Lung (tissue), 12 donors: ENCODE measurements around the gene DRAM1. TPM values are rescaled to one million over a fixed set of nuclear protein-coding genes. Genes with fewer than 3 reads are reported as not detected.

Experiments
- ATAC-seq: fragments of 200-7000 bp; cut with Tn5 transposase; one replicate; pipeline ENCODE4 v1.9.1; 2020; ENCODE audit warnings: moderate number of reproducible peaks; ENCODE audit not compliant: insufficient read depth, low FRiP score
- DNase-seq, 3 donors: peaks; one replicate each; pipeline ENCODE4 v3.0.0-alpha.2; 2013 to 2017
- H3K27ac ChIP-seq, 2 donors: one replicate each; pipeline ENCODE4 v1.5.1; 2013; ENCODE audit warnings: mild to moderate bottlenecking in 2 of 2, moderate library complexity in 2 of 2, control low read depth in 1 of 2, inconsistent platforms in 1 of 2, low read depth in 1 of 2, low read length in 1 of 2
- H3K27me3 ChIP-seq, 3 donors: one replicate each; pipeline ENCODE4 v1.5.1; 2013; ENCODE audit warnings: low read length in 2 of 3; ENCODE audit not compliant: control insufficient read depth in 3 of 3, insufficient read depth in 3 of 3
- H3K36me3 ChIP-seq, 4 donors: one replicate each; pipeline ENCODE4 v1.5.1; 2013; ENCODE audit warnings: low read length in 4 of 4, mild to moderate bottlenecking in 1 of 4, moderate library complexity in 1 of 4; ENCODE audit not compliant: control insufficient read depth in 4 of 4, insufficient read depth in 4 of 4
- H3K4me1 ChIP-seq, 5 donors: one replicate each; pipeline ENCODE4 v1.5.1; 2013; ENCODE audit warnings: low read length in 5 of 5, mild to moderate bottlenecking in 2 of 5, moderate library complexity in 1 of 5; ENCODE audit not compliant: control insufficient read depth in 5 of 5, insufficient read depth in 5 of 5
- H3K4me3 ChIP-seq: one replicate; pipeline ENCODE4 v1.5.1; 2013; ENCODE audit warnings: mild to moderate bottlenecking, control low read depth, moderate library complexity
- H3K9ac ChIP-seq, 2 donors: one replicate each; pipeline ENCODE4 v1.5.1; 2013; ENCODE audit warnings: low read length in 2 of 2, control low read depth in 1 of 2; ENCODE audit not compliant: insufficient read depth in 1 of 2
- H3K9me3 ChIP-seq, 4 donors: one replicate each; pipeline ENCODE4 v1.5.1; 2013; ENCODE audit warnings: low read length in 3 of 4, mild to moderate bottlenecking in 1 of 4, moderate library complexity in 1 of 4; ENCODE audit not compliant: control insufficient read depth in 4 of 4, insufficient read depth in 3 of 4
- WGBS, 2 donors: extraction: QIAGEN DNeasy Blood & Tissue Kit; methylation state at CpG; one replicate each; pipeline ENCODE4 v1.1.7; 2013; 5-methylcytosine and 5-hydroxymethylcytosine counted together
- polyA plus RNA-seq, 2 donors: library from polyadenylated mRNA; stranded (reverse); fragments of 200-250 nt; gene quantifications; one replicate each; pipeline ENCODE4 v1.2.1, GENCODE V29; 2013
- total RNA-seq, 2 donors: library from RNA; depleted of rRNA in 1 of 2; stranded (reverse); fragments of >200 nt in 1 of 2; gene quantifications; one replicate each; pipeline ENCODE4 v1.2.1, GENCODE V29; 2014 to 2021
- TF ChIP-seq, protein P1 (sequence below): IDR thresholded peaks from 2 replicates; pipeline ENCODE4 v1.5.1; 2012; ENCODE audit warnings: mild to moderate bottlenecking; ENCODE audit errors: control extremely low read depth, extremely low read depth
- donor health status: control.
- donor health status: control.
- donor health status: Bipolar disorder and iron deficiency.
- donor health status: healthy.
- donor health status: DM: yes; HTN: yes; CAD: no.

The DRAM1 gene
- total and polyA plus RNA-seq, 4 donors = 64.5 to 95.2 (median 74.7) TPM

- Histone ChIP-seq H3K9ac (peak overlapping the region; percentile 49 to 54), H3K27ac (peak overlapping the region; percentile 88 to 94), H3K4me1 (peaks cover 0 to 10% (median 6%) of the 10 kb centered on the region in 5 donors), H3K27me3 (no peaks in the 10 kb centered on the region), H3K9me3 (no peaks in the 10 kb centered on the region), H3K36me3 (no peaks in the 10 kb centered on the region), H3K4me3 (peak overlapping the region; percentile 99)
- WGBS, 2 donors = 4 to 5% methylated on average over 11 of the region's 11 CpGs
- ATAC-seq = no peak
- DNase-seq = peak in 2 of 3 donors; percentile 41 to 54
- TF ChIP-seq, protein P1, sequence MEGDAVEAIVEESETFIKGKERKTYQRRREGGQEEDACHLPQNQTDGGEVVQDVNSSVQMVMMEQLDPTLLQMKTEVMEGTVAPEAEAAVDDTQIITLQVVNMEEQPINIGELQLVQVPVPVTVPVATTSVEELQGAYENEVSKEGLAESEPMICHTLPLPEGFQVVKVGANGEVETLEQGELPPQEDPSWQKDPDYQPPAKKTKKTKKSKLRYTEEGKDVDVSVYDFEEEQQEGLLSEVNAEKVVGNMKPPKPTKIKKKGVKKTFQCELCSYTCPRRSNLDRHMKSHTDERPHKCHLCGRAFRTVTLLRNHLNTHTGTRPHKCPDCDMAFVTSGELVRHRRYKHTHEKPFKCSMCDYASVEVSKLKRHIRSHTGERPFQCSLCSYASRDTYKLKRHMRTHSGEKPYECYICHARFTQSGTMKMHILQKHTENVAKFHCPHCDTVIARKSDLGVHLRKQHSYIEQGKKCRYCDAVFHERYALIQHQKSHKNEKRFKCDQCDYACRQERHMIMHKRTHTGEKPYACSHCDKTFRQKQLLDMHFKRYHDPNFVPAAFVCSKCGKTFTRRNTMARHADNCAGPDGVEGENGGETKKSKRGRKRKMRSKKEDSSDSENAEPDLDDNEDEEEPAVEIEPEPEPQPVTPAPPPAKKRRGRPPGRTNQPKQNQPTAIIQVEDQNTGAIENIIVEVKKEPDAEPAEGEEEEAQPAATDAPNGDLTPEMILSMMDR = no peak
Measured at GRCh38 chr12:101829639-101830366, 47.6 kb upstream of the DRAM1 start.

DNA sequence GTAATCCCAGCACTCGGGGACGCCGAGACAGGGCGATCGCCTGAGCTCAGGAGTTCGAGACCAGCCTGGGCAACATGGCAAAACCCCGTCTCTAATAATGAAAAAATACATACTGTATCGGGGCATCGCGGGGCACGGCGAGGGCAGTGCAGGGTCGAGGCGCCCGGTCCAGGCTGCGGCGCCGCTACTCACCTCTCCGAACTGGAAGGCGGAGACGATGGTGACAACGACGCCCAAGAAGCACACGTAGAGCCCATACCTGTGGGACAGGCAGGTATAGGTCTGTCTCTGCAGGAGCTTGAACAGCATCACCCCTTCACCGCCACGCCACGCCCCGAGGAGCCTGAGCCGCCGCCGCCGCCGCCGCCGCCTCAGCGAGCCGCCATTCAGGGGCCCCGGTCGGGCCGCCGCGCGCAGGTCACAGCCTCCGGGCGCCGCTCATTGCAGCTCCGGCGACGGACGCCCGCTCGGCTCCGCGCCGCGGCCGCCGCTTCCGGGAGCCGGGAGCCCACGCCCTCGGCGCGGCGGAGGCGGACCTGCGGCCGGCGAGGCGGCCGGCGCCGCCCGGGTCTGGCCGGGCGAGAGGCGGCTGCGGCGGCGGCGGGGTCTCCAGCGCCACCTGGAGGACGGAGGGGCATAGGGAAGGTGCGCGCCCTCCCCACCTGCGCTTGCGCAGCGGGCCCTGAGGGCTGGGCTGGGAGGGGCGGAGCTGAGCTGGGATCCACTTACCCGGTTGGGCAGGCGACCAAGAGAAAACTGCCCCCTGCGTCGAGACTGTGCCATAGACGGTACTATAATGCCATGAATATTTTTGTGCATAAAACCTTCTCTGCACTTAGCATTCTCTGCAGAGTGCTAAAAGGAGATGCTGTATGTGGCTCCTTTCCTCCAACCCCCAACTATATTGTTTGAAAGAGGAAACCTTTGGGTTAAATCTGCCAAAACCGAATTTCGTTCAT is 46.7 kb upstream of the DRAM1 start, which contains the start of gene GNPTAB:
Gene GNPTAB, minus strand, starts transcription at position 593 of the 959 bp plus-strand sequence. Its CDS starts 284 bp downstream, at position 309.
- ATAC-seq (peak; percentile 97), DNase-seq (peak; percentile 94 to 95 (median 95))
- Histone ChIP-seq H3K9me3 (no peaks in the 10 kb centered on the region), H3K27me3 (no peaks in the 10 kb centered on the region), H3K4me1 (peaks cover 0 to 10% (median 5%) of the 10 kb centered on the region in 5 donors), H3K27ac (peak within 1 kb of the TSS; percentile 88 to 94), H3K4me3 (peak within 1 kb of the TSS; percentile 99), H3K36me3 (no peaks in the 10 kb centered on the region), H3K9ac (peak within 1 kb of the TSS; percentile 49 to 54)
- TF ChIP-seq, protein P1 = peak; percentile 66
- 0 to 1% methylated on average over 66 to 96 of the region's 96 CpGs for whole genome bisulfite sequencing, 2 donors

DNA sequence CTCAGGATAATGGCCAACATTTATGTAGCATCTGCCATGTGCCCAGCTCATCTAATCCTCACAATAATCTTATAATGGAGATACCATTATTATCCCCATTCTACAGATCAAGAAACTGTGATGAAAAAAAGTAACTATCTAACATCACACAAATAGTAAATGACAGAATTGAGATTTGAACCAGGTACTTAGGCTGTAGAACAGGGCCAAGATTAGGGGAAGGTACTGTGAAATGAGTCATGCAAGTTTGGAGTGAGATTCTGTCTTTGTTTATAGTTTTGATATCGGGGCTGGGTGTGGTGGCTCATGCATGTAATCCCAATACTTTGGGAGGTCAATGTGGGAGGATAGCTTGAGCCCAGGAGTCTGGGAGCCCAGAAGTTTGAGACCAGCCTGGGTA is 45.4 kb upstream of the DRAM1 start:
- DNase-seq (no peak), ATAC-seq (no peak)
- WGBS, 2 donors = 64 to 90% methylated on average over 1 of the region's 1 CpG
- Histone ChIP-seq H3K9ac (no peak overlapping the region), H3K9me3 (no peaks in the 10 kb centered on the region), H3K4me3 (no peak overlapping the region), H3K4me1 (peaks cover 0 to 10% (median 4%) of the 10 kb centered on the region in 5 donors), H3K27ac (no peak overlapping the region), H3K36me3 (no peaks in the 10 kb centered on the region), H3K27me3 (no peaks in the 10 kb centered on the region)
- TF ChIP-seq, protein P1 = no peak
